Measurements from ENCODE around the gene FOXO6.
"Not testable (repeated sequence)": the region's sequence is repeated elsewhere in the genome, so short reads cannot be mapped to it uniquely, and the experiment has no call there.

The FOXO6 gene

GRCh38 chr1:41329662-41330587, 31.3 kb upstream of the FOXO6 start:
- DNase-seq: no peak

- DNase-seq: no peak
Observed at GRCh38 chr1:41330588-41331545, 30.4 kb upstream of the FOXO6 start.

DNA sequence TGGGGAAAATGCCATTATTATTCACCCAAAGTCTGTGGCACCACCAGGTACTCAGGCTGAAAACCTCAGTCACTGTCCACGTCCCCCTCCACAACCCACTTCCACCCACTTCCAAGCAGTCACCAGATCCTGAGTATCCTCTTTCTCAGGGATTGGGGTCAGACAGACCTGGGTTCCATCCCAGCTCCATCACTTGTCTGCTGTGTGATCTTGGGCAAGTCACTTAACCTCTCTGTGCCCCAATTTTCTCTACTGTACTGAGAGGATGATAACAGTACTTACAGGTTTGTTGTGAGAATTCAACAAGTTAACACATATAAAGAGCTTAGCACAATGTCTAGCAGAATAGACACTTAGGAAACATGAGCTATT, 29.7 kb upstream of the FOXO6 start:
- no peak for DNase-seq

- DNase-seq: not testable (repeated sequence)
Observed at GRCh38 chr1:41332161-41332560, 29.1 kb upstream of the FOXO6 start.

DNA sequence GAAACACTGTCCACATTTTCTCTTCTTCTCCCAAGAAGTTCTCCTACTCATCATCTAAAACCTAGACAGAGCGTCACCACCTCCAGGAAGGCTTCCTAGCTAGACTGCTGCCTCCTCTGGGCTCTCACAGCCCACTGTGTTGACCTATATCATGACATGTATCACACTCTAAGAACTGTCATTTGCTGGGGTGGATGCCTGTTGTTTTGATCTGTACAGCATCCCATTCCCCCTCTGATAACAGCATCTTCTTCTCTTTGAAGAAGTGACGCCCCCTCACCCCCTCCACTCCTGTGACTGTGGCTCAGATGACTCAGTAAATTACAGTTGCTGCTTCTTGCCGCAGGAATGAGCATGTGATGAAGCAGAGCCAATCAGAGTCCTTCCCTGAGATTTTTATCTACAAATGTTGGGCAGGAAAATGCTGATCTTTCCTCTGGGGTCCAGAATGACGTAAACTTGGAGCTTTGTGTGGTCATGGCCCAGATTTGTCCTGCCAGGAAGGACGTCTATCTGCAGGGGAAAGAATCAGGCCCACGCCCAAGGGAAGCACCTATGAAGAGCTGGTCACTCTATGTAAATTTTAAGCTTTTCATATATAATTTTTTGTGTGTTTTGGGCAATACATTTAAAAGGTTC, 28.0 kb upstream of the FOXO6 start:
- DNase-seq: no peak

GRCh38 chr1:41338820-41339219, 22.4 kb upstream of the FOXO6 start:
- DNase-seq: no peak

DNA sequence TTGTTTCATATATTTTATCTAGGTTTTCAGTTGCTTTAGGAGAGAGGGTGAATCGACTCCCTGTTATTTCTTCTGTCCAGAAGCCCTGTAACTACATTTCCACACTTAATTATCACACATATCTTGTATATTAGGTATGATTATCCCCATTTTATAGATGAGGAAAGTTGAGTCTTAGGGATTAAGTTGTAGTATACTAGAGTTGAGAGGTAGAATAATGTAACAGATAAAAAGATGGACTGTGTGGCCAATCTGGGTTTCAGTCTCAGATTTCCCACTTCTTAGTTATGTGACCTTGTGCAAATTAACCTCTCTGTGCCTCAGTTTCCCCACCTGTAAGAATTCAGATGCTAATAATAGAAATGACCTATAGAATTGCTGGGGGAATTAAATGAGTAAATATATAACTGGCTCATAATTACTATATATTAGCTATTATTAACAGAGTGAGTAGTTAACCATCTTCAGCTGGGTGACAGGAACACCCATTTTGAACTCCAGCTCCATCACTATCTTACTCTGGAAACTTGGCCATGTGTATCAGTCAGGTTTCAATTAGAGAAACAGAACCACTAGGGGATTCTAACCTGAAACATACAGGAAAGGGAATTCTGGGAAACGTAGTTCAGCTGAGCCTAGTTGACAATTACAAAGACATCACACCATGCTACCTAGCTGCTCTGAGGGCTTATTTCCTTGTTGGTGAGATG, 20.4 kb upstream of the FOXO6 start:
- no peak for DNase-seq

DNA sequence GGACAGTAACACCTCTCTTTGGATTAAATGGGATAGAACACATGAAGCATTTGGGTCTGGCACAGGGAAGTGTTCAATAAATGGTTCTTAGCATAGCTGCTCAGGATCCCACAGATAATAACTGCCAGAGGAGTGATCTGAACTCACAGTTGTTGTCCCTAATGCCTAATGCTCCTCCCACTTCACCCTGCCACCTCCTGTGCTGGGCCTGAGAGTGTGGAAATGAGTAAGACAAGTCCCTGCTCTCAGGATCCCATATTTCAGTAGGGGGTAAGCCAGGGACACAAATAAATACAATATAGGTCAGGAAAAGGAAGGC, 19.9 kb upstream of the FOXO6 start:
- no peak for DNase-seq

DNA sequence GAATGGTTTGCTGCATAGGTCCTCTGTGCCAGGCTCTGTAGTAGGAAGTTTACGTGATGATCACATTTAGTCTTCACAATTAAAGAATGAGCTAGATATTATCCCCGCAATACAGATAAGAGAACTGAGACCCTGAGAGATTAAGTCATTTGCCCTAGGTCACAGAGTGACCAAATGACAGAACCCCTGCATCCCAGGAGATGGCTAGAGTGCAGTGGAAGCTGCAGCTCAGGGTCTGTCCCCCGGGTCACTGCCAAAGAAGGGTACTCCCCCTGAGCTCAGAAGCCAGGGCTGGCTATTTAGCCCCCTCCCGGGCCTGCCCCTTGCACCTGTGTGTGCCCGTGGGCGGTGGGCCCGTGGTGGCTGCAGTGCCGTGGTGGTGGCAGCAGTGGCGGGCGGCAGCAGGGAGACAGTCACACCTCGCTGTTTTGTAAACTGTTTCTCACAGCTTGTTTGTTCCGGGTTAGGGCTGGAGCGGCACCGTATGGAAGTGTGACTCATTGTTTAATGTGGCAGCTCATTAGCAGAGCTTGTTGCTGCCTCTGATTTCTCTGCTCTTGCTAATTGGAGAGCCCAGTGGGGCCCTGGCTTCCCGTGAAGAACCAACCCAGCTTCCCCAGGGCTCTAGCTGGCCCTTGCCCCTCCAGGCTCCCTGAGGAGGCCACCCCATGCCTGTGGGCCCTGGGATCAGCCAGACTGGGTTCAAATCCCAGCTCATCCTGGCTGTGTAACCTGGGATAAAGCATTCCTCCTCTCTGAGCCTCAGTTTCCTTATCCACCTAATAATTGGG, 19.3 kb upstream of the FOXO6 start:
- DNase-seq: no peak

DNA sequence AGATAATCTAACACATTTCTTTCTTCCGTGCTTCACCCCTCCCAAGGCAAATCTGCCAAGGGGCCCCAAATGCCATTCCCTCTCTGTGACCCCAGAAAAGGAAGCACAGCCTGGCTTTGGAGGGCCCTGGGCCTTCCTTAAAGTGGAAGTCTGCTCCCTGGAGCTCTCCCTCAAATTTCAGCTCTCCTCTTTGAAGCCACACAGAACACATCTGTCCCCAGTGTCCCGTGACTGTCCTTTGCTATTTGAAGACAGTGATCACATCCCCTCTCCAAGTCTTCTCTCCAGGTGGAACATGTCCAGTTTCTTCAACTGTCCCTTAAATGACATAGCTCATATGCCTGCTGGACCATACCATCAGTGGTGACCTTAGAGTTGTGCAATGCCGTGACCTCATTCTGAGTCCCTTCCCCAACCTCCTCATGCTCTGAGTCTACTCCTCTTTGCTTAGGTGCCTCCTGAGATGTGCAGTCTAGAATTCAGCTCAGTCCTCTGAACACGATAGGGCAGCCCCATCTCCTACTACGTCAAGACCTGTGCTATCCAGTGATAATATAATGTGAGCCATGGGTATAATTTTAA, 18.4 kb upstream of the FOXO6 start:
- DNase-seq: no peak

DNA sequence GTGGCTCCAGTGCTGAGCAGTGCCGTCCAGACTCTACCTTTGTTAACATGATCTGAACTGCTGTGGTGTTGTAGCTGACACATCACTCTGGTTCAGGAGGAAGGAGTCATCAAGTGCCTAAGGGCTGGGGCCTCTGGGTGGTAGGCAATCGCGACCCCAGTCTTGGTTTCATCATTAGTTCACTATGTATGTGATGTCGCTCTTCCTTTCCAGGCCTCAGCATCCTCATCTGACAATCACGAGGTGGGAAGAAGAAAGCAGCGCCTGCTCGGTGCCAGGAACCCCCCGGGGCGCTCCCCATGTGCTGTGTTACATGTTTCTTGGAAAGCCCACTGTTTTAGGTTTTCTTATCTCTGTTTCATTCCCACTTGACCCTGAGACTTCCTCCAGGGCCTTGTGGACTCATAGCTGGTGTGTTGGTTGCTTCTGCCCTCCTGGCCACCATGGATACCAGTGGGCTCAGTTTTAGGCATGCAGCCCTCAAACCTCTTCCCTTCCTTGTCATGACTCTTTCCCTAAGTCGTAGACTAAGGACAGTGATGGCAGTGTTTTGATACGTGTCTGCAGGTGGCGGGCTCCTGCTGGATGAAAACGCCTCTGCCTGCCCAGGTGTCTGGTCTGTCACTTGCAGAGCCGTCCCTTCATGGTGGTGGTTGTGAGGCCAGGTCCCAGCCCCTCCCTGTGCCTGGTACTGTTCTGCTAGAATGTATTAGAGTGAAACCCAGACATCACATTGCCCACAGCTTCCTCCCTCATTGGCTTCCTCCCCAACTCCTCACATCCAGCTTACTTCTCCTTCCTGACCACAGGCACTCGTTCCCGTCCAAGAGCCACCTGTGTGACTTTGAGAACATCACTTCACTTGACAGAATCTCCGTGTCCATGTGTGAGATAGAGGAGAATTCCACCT, 17.2 kb upstream of the FOXO6 start:
- no peak for DNase-seq

GRCh38 chr1:41344708-41345159, 16.5 kb upstream of the FOXO6 start:
- DNase-seq: no peak

- no peak for DNase-seq
Observed at GRCh38 chr1:41345434-41346075, 15.7 kb upstream of the FOXO6 start.

- DNase-seq: no peak
Observed at GRCh38 chr1:41347276-41347675, 14.0 kb upstream of the FOXO6 start.

GRCh38 chr1:41348394-41348793, 12.8 kb upstream of the FOXO6 start:
- DNase-seq: no peak

GRCh38 chr1:41349361-41350054, 11.7 kb upstream of the FOXO6 start:
- no peak for DNase-seq

GRCh38 chr1:41350055-41350378, 11.2 kb upstream of the FOXO6 start:
- no peak for DNase-seq

DNA sequence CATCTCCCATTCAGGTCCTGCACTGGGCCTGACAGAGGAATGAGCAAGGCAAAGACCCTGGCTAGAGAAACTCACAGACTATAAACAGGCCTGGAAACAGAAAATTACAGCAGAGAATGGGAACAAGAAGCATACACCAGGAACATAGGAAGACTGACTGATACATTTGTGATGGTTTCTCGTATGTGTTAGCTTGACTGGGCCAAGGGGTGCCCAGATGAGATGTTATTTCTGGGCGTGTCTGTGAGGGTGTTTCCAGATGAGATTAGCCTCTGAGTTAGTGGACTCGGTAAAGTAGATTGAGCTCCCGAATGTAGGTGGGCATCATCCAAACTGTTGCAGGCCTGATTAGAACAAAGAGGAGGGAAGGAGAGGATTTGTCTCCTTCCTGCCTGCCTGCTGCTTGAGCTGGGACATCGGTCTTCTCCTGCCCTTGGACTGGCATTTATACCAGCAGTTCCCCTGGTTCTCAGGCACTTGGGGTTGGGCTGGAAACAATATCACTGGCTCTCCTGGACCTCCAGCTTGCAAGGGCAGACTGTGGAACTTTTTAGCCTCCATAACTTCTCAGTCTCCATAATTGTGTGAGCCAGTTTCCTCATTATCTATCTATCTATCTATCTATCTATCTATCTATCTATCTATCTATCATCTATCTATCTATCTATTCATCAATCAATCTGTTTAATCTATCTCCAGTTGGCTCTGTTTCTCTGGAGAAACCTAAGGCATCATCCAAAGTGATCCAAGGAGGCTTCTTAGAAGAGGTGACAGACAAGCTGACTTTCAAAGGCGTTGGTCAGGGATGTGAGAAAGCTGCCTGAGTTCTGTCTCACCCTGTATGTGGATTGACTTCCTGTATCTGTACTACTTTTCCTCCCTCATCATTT, 9.7 kb upstream of the FOXO6 start:
- DNase-seq: no peak

Data from bone marrow (tissue), 2 donors.